WTC11 (cell line): ENCODE data around the gene ZDHHC11B. TPM values are rescaled to one million over a fixed set of nuclear protein-coding genes. Genes with fewer than 3 reads are reported as not detected.
"Not testable (repeated sequence)": the region's sequence is repeated elsewhere in the genome, so short reads cannot be mapped to it uniquely, and the experiment has no call there.

Source experiments
- ATAC-seq: fragments of 200-7000 bp; cut with Tn5 transposase; 2 replicates; pipeline ENCODE4 v1.10.0; 2021; ENCODE audit warnings: mild to moderate bottlenecking, moderate library complexity
- CTCF ChIA-PET: fragments of 300-600 bp; sonication (Branson Sonifier 250); formaldehyde crosslinking; loops from one replicate; lab custom pipeline; 2021; ENCODE audit warnings: antibody characterized with exemption; lab: Charles Lee
- POLR2A ChIA-PET: fragments of 350-600 bp; sonication (Branson Sonifier 250); formaldehyde crosslinking; loops from one replicate; lab custom pipeline; 2021; ENCODE audit warnings: antibody characterized with exemption; lab: Charles Lee
- DNase-seq: peaks from one replicate; pipeline ENCODE4 v3.0.0; 2021; ENCODE audit warnings: low spot score
- H3K27ac Mint-ChIP-seq: 2 replicates; pipeline ENCODE4 v1.8.0; 2021; ENCODE audit warnings: mixed read lengths
- H3K27me3 Mint-ChIP-seq: 2 replicates; pipeline ENCODE4 v1.8.0; 2021; ENCODE audit warnings: low read depth, mild to moderate bottlenecking, moderate library complexity, mixed read lengths
- H3K36me3 Mint-ChIP-seq: 2 replicates; pipeline ENCODE4 v1.8.0; 2021; ENCODE audit warnings: mixed read lengths
- H3K4me1 Mint-ChIP-seq: 2 replicates; pipeline ENCODE4 v1.8.0; 2022; ENCODE audit warnings: mixed read lengths
- H3K4me3 Mint-ChIP-seq: 2 replicates; pipeline ENCODE4 v1.8.0; 2021; ENCODE audit warnings: mild to moderate bottlenecking, moderate library complexity, mixed read lengths
- H3K9me3 Mint-ChIP-seq: 2 replicates; pipeline ENCODE4 v1.8.0; 2021; ENCODE audit warnings: mixed read lengths
- E2F4 ChIP-seq: sonication (generic); formaldehyde crosslinking; IDR thresholded peaks from 2 replicates; pipeline ENCODE4 v1.8.1; 2022; ENCODE audit warnings: low read depth, mild to moderate bottlenecking, moderate library complexity, missing genetic modification reagents, borderline replicate concordance
- ERG ChIP-seq: fragments of 250-450 bp; sonication (Bioruptor Pico); IDR thresholded peaks from 2 replicates; pipeline ENCODE4 v1.8.0; 2021; ENCODE audit warnings: mild to moderate bottlenecking
- GRHL2 ChIP-seq: fragments of 250-450 bp; sonication (Bioruptor Pico); IDR thresholded peaks from 2 replicates; pipeline ENCODE4 v1.8.0; 2022; ENCODE audit warnings: mild to moderate bottlenecking, moderate library complexity; ENCODE audit not compliant: insufficient replicate concordance, severe bottlenecking
- HMGA2 ChIP-seq: fragments of 250-450 bp; sonication (Bioruptor Pico); IDR thresholded peaks from 2 replicates; pipeline ENCODE4 v1.4.0; 2021; ENCODE audit warnings: mild to moderate bottlenecking, moderate library complexity
- KAT7 ChIP-seq: sonication (generic); formaldehyde crosslinking; IDR thresholded peaks from 2 replicates; pipeline ENCODE4 v1.8.1; 2023; ENCODE audit warnings: missing genetic modification reagents, mild to moderate bottlenecking, borderline replicate concordance
- RELA ChIP-seq: sonication (generic); formaldehyde crosslinking; IDR thresholded peaks from 2 replicates; pipeline ENCODE4 v1.8.1; 2022; ENCODE audit warnings: missing genetic modification reagents, mild to moderate bottlenecking, borderline replicate concordance
- ZBTB21 ChIP-seq: sonication (generic); formaldehyde crosslinking; IDR thresholded peaks from 2 replicates; pipeline ENCODE4 v1.8.1; 2023; ENCODE audit warnings: mild to moderate bottlenecking, missing genetic modification reagents, borderline replicate concordance
- ZNF219 ChIP-seq: sonication (generic); formaldehyde crosslinking; IDR thresholded peaks from 2 replicates; pipeline ENCODE4 v1.8.0; 2023; ENCODE audit warnings: missing genetic modification reagents, mild to moderate bottlenecking, borderline replicate concordance
- ZNF281 ChIP-seq: sonication (generic); formaldehyde crosslinking; IDR thresholded peaks from 2 replicates; pipeline ENCODE4 v1.8.0; 2023; ENCODE audit warnings: mild to moderate bottlenecking, missing genetic modification reagents
- ZNF317 ChIP-seq: sonication (generic); formaldehyde crosslinking; IDR thresholded peaks from 2 replicates; pipeline ENCODE4 v1.8.1; 2023; ENCODE audit warnings: low read depth, mild to moderate bottlenecking, moderate library complexity, missing genetic modification reagents, borderline replicate concordance
- total RNA-seq: library from RNA; stranded (reverse); gene quantifications from 3 replicates; pipeline ENCODE4 v1.2.3, GENCODE V29; 2021
- TF ChIP-seq, protein P1 (sequence below): sonication (generic); formaldehyde crosslinking; IDR thresholded peaks from 2 replicates; pipeline ENCODE4 v1.8.1; 2022; ENCODE audit warnings: mild to moderate bottlenecking, missing genetic modification reagents, moderate library complexity, borderline replicate concordance
- TF ChIP-seq, protein P2 (sequence below): sonication (generic); formaldehyde crosslinking; IDR thresholded peaks from 2 replicates; pipeline ENCODE4 v1.8.0; 2023; ENCODE audit warnings: missing genetic modification reagents

ZDHHC11B gene
- total RNA-seq, 1 experiment from 2014 or later: 2.3 TPM

- ATAC-seq: not testable (repeated sequence)
Measured at GRCh38 chr5:771841-772546, 12.5 kb downstream of the ZDHHC11B start.

DNA sequence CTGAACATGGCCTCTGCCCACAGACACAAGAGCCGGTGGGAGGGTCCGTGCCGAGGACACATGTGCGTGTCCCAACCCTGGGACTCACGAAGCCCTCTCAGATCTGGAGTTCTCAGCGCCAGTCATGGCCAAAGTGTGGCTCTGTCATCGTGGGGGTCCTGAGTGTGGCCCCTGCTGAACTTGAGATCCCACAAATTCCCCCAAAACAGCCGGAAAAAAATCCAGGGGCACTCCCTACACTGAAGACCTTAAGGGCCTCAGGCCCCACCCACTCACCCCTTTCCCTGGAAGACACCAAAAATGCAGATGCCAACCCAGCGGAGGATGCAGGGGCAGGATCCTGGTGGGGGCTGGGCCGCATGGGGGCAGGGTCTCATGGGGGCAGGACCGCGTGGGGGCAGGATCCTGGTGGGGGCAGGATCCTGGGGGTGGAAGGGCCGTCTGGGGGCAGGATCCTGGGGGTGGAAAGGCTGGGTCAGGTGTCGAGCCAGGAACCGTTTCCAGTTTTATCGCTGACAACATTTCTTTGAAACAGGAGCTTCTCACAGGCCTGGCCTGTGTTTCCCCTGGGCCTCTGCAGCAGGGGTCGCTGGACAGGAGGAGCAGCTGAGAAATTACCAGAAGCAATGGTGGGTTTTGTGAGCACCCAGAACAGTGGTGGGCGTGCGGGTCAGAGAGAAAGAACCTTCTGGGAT lies 13.3 kb downstream of the ZDHHC11B start:
- H3K27ac Mint-ChIP-seq, DNase-seq: not testable (repeated sequence)

More at GRCh38 chr5:771841-772546, 12.5 kb downstream of the ZDHHC11B start:
- POLR2A ChIA-PET, H3K9me3 Mint-ChIP-seq, H3K4me1 Mint-ChIP-seq, H3K4me3 Mint-ChIP-seq, H3K27ac Mint-ChIP-seq, CTCF ChIA-PET, H3K36me3 Mint-ChIP-seq, DNase-seq, H3K27me3 Mint-ChIP-seq: not testable (repeated sequence)

DNA sequence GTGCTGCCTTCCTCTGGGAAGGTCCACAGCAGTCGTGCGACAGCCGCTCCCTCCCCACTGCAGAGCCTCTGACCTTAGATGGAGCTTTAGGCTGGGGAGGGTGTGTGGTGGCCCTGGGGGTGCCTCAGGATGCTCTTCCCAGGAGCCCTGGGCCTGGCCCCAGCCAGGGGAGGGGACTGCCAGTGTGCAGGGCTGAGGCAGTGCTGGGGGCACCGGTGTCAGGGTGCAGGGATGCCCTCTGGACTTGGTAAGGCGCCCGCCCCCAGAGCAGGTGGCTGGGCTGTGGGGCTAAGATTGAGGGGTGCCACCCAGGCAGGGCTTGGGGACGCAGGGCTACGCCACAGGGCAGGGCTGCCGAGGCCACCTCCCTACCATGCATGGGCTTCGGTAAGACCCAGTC lies 13.9 kb downstream of the ZDHHC11B start:
- POLR2A ChIA-PET, H3K27me3 Mint-ChIP-seq, H3K27ac Mint-ChIP-seq, DNase-seq, H3K4me3 Mint-ChIP-seq, ATAC-seq, H3K36me3 Mint-ChIP-seq, H3K9me3 Mint-ChIP-seq, H3K4me1 Mint-ChIP-seq, CTCF ChIA-PET: not testable (repeated sequence)

More for the DNA sequence above, 13.3 kb downstream of the ZDHHC11B start:
- ATAC-seq, CTCF ChIA-PET, H3K27me3 Mint-ChIP-seq, H3K9me3 Mint-ChIP-seq, POLR2A ChIA-PET, H3K4me1 Mint-ChIP-seq, H3K36me3 Mint-ChIP-seq, H3K4me3 Mint-ChIP-seq: not testable (repeated sequence)

GRCh38 chr5:769485-770145 lies 14.9 kb downstream of the ZDHHC11B start:
- POLR2A ChIA-PET, CTCF ChIA-PET, DNase-seq, H3K27ac Mint-ChIP-seq, H3K36me3 Mint-ChIP-seq, H3K4me1 Mint-ChIP-seq, H3K4me3 Mint-ChIP-seq, ATAC-seq, H3K27me3 Mint-ChIP-seq: not testable (repeated sequence)
- H3K9me3 Mint-ChIP-seq: peaks cover 11% of the 10 kb centered on the region

DNA sequence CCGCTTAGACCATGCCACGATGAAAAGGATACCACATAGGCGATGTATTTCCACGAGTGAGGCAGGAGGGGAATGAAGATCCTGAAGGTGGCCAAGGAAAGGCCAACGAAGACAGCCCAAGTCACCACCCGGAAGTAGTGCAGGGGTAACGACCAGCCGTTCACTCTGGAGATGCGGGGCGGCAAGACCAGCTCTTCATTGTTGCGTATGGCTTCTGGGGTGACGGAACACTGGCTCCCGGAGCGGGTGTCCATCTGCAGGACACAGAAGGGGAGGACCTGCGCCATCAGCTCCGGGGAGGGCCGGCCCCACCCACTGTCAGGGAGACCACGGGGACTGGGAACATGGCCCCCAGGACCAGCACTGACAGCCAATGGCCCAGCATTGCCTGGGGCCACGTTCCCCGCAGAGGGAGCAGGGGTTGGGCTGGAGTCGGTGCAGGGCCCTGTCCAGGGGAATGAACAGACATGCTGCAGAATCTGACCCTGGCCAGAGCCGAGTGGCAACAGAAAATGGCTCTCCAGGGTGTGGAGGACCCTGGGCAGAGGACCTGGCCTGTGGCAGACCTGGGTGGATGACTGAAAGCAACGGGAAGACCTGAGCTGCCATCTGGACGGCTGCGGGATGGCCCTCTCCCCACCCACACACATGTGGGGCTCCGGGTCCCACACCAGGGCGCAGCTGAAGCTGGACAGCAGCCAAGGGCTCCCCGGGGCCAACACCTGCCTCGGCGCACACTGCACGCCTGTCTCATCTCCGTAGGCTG lies 17.7 kb downstream of the ZDHHC11B start:
- Mint-ChIP-seq H3K27ac (no peak overlapping the region), H3K4me1 (0 out of 2 replicates have a peak, but pooled peaks cover 2% of the 10 kb centered on the region), H3K9me3 (peaks cover 22% of the 10 kb centered on the region), H3K36me3 (peaks cover 18% of the 10 kb centered on the region), H3K4me3 (no peak overlapping the region), H3K27me3 (0 out of 2 replicates have a peak, but pooled peaks cover 2% of the 10 kb centered on the region)
- ATAC-seq: no peak
- ChIA-PET CTCF (interaction anchor here (0.9 kb wide), 2 partner anchors 9 to 111 kb away, joined by 3 read pairs; no protein-coding TSS in a partner anchor), POLR2A (no interaction called here)
- no peak for DNase-seq
- TF ChIP-seq, protein P1, sequence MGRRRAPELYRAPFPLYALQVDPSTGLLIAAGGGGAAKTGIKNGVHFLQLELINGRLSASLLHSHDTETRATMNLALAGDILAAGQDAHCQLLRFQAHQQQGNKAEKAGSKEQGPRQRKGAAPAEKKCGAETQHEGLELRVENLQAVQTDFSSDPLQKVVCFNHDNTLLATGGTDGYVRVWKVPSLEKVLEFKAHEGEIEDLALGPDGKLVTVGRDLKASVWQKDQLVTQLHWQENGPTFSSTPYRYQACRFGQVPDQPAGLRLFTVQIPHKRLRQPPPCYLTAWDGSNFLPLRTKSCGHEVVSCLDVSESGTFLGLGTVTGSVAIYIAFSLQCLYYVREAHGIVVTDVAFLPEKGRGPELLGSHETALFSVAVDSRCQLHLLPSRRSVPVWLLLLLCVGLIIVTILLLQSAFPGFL (CRISPR knock-in tag): no peak
- no peak for TF ChIP-seq HMGA2 (CRISPR knock-in tag)
- no peak for TF ChIP-seq ZNF317 (CRISPR knock-in tag)
- TF ChIP-seq ZNF281 (CRISPR knock-in tag): no peak
- no peak for TF ChIP-seq GRHL2 (CRISPR knock-in tag)
- no peak for TF ChIP-seq ZBTB21 (CRISPR knock-in tag)
- TF ChIP-seq RELA (CRISPR knock-in tag): no peak
- TF ChIP-seq, protein P2, sequence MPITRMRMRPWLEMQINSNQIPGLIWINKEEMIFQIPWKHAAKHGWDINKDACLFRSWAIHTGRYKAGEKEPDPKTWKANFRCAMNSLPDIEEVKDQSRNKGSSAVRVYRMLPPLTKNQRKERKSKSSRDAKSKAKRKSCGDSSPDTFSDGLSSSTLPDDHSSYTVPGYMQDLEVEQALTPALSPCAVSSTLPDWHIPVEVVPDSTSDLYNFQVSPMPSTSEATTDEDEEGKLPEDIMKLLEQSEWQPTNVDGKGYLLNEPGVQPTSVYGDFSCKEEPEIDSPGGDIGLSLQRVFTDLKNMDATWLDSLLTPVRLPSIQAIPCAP (CRISPR knock-in tag): no peak
- TF ChIP-seq E2F4 (CRISPR knock-in tag): no peak
- TF ChIP-seq KAT7 (CRISPR knock-in tag): no peak
- no peak for TF ChIP-seq ZNF219 (CRISPR knock-in tag)
- no peak for TF ChIP-seq ERG (CRISPR knock-in tag)
